ENCODE results near the gene IL17B. TPM values are rescaled to one million over a fixed set of nuclear protein-coding genes. Genes with fewer than 3 reads are reported as not detected.

IL17B gene
- total and polyA plus RNA-seq, 9 of the 15 experiments (the other 6 are each of a cell fraction or from before 2014, with no cell fraction given) = 0.28 to 2.6 (median 0.53) TPM; not detected in 2

- TF ChIP-seq HMBOX1 (IDR thresholded peaks at IDR 0.05) (no peak), CBX8 (IDR thresholded peaks at IDR 0.05; ENCODE audit: borderline replicate concordance, extremely low read depth, low read depth, low read length, poor library complexity, severe bottlenecking) (no peak), HMG20A (CRISPR knock-in tag; conservative IDR thresholded peaks at IDR 0.05) (no peak), ZBTB33 (CRISPR knock-in tag; IDR thresholded peaks at IDR 0.05) (no peak), ETS2 (tag; IDR thresholded peaks at IDR 0.05; ENCODE audit: borderline replicate concordance, poor library complexity, severe bottlenecking) (no peak), SMAD2 (IDR thresholded peaks at IDR 0.05; ENCODE audit: low read depth, low read length) (no peak)
These were observed 11.0 kb downstream of the IL17B start (continued) for GRCh38 chr5:149367972-149368645.

All from K562 (cell line).